GM21390 (cell line): ENCODE measurements around the gene SLCO3A1.
"Not testable (repeated sequence)": the region's sequence is repeated elsewhere in the genome, so short reads cannot be mapped to it uniquely, and the experiment has no call there.

Experiments
- ATAC-seq: cut with Tn5 transposase; IDR thresholded peaks from one replicate; pipeline ENCODE4 v1.9.1; 2021; ENCODE audit not compliant: unreplicated experiment

SLCO3A1 gene

DNA sequence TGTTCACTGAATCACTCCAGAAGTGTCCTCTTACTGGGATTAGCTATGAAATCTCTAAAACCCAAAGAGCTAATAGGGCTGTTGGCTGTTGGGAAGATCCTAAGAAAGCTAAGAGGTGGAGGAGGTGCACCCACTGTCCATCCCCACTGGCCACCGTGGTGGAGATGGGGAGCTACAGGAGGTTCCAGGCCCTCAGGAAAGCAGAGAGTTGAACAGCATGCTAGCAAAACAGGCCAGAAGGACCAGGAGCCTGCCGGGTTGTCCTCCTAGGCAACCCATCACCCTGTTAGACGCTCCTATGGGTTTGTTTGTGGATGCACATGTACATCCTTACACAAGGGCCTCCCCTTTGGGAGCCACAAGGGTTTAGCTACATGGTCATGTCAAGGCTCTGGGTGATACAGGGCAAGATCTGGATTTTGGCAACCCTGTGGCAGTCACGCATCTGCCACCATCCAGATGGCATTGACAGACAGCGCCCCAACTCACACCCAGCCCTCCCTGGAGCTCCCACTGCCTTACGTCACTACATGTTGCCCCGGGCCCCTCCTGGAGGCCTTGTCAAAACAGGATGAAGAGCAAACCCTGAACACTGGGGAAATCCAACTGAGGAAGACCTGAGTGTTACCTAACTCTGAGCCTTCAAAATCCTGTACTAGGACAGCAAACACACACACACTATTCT lies 208.1 kb downstream of the SLCO3A1 start:
- ATAC-seq, result no peak

DNA sequence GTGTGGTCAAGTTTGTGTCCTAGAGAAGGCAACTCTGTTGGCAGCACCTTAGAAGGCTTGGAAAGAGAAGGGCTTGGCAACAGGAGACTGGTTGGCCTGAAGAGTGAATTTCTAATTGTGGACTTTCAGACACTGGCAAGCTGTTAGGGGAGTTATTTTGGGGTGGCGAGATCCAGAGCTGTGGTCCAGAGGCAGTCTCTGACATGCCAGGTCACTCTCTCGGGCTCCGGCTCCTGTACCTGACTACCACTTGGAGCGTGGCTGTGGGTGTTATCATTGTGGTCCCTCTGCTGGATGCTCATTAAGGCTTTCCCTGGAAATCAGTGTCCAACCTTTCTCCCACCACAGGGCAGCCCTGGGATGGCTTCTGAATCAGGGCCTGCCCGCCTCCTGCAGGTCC lies 209.0 kb downstream of the SLCO3A1 start:
- ATAC-seq, result no peak

DNA sequence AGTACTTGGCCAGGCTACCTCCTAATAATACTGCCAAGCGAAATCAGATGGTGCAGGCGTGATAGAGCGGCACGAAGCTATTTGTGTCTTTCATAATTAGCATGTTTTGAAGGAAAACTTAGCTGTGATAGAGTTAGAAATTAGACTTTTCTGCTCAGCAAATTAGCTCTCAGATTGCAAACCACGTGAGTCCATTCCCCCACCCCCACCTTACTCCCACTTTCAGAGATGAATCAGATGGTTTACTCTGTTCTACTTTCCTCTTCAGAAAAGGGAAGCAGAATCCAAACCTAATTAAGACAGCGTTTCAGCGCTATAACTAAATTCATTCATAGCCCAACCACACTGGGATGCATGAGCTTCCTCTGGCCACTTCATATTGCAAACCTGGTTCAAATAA lies 214.6 kb downstream of the SLCO3A1 start:
- ATAC-seq, result peak; percentile 50

DNA sequence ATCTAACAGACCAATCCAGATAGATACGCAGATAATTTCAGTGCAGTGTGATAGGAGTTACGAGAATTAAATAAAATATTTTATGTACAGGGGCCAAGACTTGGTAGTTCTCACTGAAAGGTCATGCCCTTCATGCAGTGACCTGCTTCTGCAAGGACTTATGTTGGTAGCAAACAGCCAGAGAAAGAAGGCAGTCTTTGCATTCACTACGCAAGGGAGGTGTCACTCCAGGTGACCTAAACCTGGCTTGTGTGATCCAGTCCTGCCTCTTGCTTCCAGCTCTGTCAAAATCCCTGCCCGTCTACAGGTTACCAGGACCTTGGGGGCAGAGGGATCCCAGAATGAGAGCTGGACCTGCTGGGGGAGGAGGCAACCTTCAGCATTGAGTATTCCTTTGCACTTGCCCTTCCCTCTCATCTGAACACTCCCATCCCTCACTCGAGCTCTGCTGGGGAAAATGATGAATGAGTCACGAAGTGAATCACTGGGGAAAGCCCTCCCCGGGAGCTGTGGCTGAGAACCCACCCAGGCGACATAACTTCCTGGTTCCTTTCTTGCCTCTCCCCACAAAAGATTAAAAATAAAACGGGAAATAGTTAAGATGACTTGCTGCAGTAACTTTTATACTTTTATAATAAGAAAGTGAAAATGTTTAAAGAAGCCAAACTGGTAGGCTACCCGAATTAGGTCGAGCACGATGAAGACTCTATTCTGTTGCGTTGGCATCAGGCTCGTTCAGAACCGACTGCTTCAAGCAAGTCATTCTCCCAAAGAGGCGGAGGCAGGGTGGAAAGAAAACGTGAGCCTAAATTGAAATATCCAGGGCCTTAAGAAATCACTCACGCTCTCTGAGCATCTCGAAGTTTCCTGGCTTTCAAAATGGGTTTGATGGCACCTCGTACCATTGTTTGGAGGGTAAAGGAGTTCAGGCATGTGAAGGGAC lies 216.1 kb downstream of the SLCO3A1 start:
- peak; percentile 56 for ATAC-seq

DNA sequence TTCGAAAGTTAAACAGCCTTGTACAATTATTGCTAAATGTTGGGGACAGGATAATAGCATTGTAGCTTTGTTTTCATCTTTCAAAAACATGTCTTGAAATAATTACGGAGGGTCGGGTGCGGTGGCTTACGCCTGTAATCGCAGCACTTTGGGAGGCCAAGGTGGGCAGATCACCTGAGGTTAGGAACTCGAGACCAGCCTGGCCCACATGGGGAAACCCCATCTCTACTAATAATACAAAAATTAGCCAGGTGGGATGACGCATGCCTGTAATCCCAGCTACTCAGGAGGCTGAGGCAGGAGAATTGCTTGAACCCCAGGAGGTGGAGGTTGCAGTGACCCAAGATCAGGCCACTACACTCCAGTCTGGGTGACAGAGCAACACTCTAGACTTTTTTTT lies 216.7 kb downstream of the SLCO3A1 start:
- not testable (repeated sequence) for ATAC-seq

DNA sequence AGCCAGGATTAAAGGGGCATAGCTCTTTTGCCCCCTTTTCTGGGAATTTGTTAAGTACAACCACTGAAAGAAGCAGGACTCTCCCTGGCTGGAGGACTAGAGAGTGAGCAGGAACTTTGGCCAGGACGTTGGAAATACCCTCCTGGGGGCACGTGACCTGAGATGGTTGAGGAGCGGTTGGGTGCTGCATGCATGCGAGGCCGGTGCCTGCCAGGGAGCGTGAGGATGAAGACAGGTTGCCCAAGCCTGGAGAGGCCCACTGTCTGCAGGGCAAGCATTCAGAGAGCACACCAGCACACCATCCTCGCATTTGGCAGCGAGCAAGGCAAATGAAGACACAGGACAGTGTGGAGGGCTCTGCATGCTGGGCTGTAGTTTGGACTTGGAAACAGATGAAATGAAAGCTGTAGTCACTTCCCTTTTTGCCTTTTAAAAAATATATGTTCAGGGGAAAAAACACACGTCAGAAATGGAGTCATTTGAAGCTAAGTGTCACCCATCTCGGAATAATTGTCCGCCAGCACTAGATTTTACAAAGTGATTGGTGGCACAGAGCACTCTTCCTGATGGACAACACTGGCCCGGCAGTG lies 217.6 kb downstream of the SLCO3A1 start:
- no peak for ATAC-seq

DNA sequence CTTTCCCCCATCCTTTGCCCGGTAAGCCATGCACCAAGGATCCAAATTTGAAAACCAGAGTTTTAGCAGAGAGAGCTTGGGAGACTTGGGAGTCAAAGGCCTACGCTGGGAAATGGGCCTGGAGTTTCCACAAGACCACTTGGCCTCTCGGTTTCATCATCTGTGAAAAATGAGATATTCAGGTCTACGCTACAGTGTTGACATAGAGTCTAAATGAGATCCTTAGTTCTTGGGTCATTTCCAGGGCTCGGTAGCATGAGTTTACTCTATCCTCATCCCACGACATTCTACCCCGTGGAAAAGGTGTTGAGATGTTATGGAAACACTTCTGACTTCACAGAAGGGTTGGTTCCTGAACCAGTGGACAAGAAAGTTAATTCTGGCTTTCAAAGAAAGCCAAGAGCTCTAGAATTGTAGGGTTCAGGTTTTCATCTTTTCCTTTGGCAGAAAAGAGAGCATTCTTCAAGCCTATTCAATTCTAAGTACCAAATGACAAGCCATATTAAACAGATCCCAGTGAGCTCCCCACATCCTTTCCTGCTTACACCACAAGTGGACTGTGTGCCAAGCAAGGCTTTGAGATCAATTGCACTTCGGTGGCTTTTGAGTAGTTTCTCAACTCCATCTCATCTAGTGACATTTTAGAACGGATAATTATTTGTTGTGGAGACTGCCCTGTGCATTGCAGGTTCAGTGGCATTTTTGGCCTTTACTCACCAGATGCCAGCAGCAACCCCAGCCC lies 219.7 kb downstream of the SLCO3A1 start:
- ATAC-seq, result no peak

DNA sequence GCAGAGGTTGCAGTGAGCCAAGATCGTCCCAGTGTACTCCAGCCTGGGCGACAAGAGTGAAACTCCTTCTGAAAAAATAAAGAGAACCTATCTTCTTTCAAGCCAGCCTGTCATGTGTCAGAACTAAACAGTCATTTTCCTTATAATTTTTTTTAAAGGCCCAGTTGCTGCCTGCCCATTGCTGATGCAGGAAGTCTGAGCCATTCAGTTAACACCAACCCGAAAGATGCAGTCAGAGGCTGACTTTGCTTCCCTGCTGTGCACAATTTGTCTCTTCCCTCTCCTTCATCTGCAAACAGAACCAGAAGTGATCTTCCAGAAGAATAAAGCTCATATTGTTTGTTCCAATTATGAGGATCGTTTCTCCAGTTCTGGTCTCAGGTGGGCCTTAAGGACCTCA lies 220.6 kb downstream of the SLCO3A1 start:
- ATAC-seq, result no peak

DNA sequence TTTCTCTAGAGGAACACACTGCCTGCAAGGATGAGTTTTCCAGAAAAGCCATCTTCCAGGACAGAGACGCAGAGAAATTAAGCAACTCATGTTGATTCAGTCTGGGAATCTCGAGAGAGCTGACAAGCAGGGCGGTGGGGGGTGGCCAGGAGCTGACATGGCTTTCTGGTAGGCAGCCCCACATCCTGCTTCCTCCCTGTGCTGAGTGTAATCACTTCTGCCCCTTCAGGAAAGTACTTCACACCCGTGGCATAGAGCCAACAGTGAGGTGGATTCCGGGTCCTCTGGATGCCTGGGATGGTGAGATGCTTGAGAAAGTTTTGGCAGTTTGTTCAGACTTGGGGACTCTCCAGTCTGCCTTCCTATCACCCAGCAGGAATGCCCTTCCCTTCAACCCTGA lies 221.1 kb downstream of the SLCO3A1 start:
- no peak for ATAC-seq

DNA sequence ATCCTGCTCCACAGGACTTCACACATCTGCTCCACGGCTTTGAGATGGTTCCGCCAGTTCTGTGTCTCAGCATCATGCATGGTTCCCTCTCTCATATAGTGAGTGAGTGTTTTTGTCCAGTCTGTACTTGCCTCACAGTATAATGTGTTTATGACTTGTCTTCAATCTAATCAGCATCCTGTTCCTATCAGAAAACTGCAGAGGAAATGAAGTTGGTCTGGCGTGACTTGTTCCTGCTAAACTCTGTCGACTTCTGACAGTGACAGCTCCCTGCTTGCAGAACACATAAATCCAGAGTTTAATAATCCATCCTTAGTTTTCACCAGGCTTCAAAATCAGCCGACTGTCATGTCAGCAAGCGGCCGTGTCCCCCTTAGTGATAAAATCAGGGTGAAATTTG lies 222.3 kb downstream of the SLCO3A1 start:
- ATAC-seq, result no peak

DNA sequence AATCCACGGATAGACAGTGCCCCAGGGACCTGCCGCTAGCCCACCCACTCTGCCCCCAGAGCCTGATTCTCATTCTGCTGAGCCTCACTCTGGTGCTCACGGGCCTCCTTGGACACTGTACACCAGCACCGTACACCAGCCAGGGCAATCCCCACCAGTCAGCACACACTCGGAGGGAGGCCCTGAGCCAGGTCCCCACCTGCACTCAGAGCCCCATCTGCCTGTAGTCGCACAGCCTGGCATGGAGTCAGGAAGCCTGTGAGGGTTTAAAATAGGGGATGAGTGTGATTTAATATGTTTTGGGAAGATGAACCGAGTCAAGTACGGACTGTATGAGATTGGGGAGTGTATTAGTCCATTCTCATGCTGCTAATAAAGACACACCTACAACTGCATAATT lies 223.0 kb downstream of the SLCO3A1 start:
- no peak for ATAC-seq

DNA sequence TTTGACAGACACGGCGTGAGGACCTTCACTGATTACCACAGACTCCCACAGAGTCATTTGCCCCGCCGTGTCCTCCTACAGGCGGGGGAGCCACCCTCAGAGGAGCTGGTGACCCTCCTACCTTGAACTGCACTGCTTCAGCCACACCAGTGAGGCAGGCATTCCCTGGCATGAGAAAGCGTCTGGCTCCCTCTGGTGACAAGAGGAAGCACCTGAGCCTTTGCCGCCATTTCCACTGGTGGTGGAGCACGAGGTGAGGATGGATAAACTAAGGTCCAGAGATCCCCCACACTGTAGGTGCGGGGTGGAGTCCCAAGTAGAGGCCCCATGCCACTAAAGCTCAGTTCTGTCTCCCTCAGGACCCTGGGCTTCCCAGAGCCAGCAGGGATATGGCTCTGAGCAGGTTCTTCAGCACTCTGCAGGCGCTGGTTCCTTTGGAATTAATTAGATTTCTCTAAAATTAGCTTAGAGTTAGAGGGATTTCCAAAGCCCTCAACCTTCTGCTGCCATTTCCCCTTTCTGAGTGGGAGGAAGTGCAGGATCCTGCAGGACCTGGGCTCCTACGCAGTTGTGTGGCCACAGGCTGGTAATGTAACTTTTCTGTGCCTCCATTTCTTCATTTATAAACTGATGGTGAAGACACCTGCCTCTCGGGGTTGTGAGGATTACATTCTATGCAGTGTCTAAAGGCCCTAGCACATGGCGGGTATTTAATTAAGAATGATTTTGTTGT lies 224.0 kb downstream of the SLCO3A1 start:
- peak; percentile 61 for ATAC-seq

DNA sequence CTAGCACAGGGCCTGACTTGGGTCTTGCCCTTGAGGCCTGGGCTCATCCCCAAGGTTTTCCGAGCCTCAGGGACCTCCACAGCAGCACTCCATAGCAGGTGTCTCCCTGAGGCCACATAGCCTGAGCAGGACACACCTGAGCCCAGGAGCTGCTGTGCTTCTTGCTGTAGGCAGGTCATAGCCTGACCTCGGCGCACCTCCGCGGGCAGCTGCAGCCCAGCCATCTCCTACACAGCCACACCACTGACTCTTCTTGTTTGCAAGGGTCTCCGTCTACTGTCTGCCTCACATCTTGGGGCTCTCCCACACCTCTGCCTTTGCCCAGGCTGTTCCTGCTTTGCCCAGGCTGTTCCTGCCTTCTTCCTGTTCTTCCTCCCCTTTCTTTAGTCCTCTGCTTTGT lies 224.8 kb downstream of the SLCO3A1 start:
- ATAC-seq, result no peak

DNA sequence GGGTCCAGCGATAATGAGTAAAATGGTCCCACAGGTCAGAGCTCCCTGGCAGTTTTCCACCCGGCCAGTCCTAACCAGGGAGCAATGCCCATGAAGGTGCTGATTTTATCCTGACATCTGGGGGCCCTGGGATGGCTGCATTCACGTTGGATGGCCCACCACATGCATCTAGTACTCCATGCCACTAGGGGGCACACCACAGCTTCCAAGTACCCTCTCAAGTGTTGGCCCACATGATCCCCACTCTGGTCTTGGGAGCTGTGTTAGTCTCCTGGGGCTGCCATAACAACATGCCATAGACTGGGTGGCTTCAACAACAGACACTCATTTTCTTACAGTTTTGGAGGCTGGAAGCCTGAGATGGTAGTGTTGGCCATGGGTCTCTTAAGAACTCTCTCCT lies 225.5 kb downstream of the SLCO3A1 start:
- no peak for ATAC-seq

DNA sequence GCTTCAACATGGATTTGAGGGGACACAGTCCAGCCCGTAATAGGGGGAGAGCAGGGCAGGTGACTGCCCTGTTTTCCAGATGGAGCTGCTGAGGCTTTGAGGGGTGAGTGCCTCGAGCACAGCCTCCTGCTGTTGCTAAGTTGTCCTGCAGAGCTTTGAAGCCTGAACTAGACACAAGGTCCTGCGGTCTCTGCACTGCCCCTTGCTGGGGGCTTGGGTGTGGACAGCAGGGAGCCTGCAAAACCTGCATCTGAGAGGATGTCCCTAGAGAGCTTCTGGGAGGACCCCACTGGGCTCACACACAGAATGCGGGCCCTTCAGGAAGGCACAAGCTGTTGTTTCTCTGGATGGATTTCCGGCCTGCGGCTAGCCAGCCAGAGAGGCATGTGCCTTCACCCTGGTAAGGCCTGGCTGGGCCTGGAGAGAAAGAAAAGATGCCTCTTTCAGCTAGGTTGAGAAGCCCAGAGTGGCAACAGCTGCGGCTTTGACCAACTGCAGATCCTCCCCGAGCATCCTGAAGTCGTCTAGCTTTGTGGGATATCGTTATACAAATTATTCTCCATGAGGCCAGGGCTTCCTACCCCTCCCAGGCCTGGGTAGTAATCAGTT lies 226.2 kb downstream of the SLCO3A1 start:
- no peak for ATAC-seq

DNA sequence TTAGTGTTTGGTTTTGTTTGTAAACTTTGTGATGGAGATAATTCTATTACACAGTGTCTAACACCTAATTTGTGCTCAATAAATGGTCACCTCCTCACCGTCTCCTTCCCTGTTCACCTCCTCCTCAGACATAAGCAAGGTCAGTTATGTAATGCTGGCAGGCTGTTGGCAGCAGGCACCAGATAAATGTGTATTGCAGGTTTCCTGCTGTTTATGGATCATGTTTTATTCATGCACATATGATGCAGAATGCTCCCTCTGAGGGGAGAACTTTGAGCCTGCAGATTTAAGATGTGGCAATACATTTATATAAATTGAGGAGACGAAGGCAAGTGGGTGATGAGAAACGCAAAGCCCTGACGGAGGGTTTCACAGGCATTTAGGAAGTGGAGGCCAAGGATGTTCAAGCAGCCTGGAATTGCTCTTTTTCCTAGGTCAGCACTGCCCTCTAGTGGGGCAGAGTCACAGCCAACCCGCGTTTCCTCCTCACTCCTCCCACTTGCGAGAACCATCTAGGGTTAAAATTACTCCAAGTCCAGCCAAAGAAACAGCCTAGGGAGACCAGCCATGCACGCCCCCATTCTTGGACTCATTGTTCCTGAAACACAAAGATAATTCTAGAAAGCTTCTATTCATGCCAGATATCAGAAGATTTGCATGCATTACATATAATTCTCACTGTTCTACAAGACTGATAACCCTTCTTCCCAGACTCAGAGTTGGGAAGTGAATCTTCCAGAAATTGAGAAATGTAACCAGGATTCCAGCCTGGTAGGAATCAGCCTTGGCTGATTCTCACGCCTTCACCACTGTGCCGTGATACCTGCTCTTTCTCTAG lies 228.7 kb downstream of the SLCO3A1 start:
- peak; percentile 52 for ATAC-seq

DNA sequence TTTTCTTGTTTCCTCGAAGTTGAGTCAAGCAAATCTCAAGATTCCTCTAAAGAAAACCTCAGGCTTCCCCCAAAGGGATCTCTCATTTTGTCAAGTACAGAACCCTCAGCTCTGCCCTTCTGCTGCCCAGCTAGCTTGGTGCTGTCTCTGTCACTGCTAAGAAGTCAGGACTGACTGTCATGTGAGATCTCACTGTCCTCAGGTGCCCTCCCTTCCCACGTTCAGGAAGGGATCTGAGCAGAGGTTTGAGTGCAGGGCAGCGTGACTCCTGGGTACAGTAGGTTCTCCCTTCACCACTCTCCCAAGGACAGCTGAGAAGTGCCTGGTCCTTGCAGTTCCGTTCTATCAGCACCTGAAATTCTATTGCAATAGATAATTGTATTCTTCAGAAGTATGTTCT lies 229.7 kb downstream of the SLCO3A1 start:
- no peak for ATAC-seq

DNA sequence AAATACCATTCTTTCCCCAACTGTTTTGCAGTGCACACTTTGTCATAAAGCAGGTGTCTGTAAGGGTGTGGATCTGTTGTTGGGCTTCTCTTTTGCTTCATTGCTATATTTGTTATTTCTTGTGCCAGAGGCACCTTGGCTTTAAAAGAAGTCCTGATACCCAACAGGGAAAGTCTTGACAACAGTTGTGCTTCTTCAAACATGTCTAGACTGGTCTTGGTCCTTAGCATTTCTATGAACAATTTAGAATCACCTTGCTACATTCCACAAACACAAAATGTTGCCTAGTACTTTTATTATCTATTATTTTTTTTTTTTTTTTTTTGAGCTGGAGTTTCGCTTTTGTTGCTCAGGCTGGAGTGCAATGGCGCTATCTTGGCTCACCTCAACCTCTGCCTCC lies 233.7 kb downstream of the SLCO3A1 start:
- no peak for ATAC-seq

DNA sequence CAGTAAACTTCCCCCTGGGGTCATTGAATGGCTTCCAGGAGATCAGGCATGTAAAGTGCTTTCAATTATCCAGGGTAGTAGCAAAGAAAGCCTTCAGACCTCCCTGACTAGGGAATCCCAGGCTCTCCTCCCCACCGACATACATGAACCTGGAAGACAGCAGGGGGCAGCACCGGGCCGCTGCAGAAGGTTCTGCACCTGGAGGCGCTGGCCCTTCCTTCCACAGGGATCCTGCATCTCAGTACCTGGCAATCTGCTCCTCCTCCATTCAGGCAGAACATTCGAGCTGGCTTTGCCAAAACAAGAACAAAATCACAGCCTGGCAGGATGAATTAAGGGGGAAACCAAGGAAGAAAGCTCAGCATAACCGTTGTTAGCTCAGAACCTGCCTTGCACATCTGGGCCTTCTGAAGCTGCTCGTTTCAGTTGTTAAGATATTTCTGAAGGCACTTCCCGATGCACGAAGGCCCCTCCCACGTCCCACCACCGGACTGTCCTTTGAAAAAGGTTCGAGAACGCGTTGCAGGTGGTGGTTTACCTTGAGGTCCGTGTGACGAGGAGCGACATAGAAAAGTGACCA lies 237.7 kb downstream of the SLCO3A1 start:
- ATAC-seq, result no peak
